HG03558 (cell line): ENCODE results near the gene CDHR2.

ENCODE experiments used
- ATAC-seq: cut with Tn5 transposase; IDR thresholded peaks from one replicate; pipeline ENCODE4 v1.9.1; 2021; ENCODE audit warnings: moderate number of reproducible peaks; ENCODE audit not compliant: unreplicated experiment; ENCODE audit errors: extremely low read depth

Gene CDHR2

GRCh38 chr5:176614805-176615478 is 65.8 kb downstream of the CDHR2 start:
- ATAC-seq, result no peak

- ATAC-seq, result no peak
Measured at GRCh38 chr5:176616511-176616910, 67.4 kb downstream of the CDHR2 start.

GRCh38 chr5:176618783-176619182 is 69.6 kb downstream of the CDHR2 start:
- no peak for ATAC-seq

GRCh38 chr5:176619203-176619568 is 70.0 kb downstream of the CDHR2 start:
- ATAC-seq, result no peak

- no peak for ATAC-seq
Measured at GRCh38 chr5:176619569-176620332, 70.6 kb downstream of the CDHR2 start.

- ATAC-seq, result no peak
Measured at GRCh38 chr5:176620333-176620981, 71.3 kb downstream of the CDHR2 start.

- no peak for ATAC-seq
Measured at GRCh38 chr5:176621661-176622079, 72.5 kb downstream of the CDHR2 start.

- ATAC-seq, result no peak
Measured at GRCh38 chr5:176624142-176624541, 75.0 kb downstream of the CDHR2 start.

GRCh38 chr5:176624938-176625337 is 75.8 kb downstream of the CDHR2 start:
- ATAC-seq, result no peak

- ATAC-seq, result no peak
Measured at GRCh38 chr5:176625512-176625911, 76.4 kb downstream of the CDHR2 start.

GRCh38 chr5:176625966-176626875 is 77.1 kb downstream of the CDHR2 start:
- ATAC-seq, result no peak

GRCh38 chr5:176626876-176627236 is 77.7 kb downstream of the CDHR2 start:
- no peak for ATAC-seq

- no peak for ATAC-seq
Measured at GRCh38 chr5:176627582-176627981, 78.4 kb downstream of the CDHR2 start.

GRCh38 chr5:176628406-176629228 is 79.5 kb downstream of the CDHR2 start:
- no peak for ATAC-seq

GRCh38 chr5:176629317-176629852 is 80.2 kb downstream of the CDHR2 start:
- ATAC-seq, result no peak

GRCh38 chr5:176629853-176630680 is 80.9 kb downstream of the CDHR2 start, which contains the start of the genes EIF4E1B and SNCB:
Gene EIF4E1B (plus strand): TSS chr5:176630675. CDS start chr5:176642788, 12,113 bp downstream.
Gene SNCB (minus strand): TSS chr5:176630534. CDS start chr5:176629654, 880 bp downstream.
- no peak for ATAC-seq

GRCh38 chr5:176630681-176631222 is 81.6 kb downstream of the CDHR2 start:
- no peak for ATAC-seq
